ENCODE data around the gene ILF2.
A peak's percentile ranks its signal among the peaks of the same experiment; 100 is the strongest.
"Not testable (repeated sequence)": the region's sequence is repeated elsewhere in the genome, so short reads cannot be mapped to it uniquely, and the experiment has no call there.

Gene ILF2

DNA sequence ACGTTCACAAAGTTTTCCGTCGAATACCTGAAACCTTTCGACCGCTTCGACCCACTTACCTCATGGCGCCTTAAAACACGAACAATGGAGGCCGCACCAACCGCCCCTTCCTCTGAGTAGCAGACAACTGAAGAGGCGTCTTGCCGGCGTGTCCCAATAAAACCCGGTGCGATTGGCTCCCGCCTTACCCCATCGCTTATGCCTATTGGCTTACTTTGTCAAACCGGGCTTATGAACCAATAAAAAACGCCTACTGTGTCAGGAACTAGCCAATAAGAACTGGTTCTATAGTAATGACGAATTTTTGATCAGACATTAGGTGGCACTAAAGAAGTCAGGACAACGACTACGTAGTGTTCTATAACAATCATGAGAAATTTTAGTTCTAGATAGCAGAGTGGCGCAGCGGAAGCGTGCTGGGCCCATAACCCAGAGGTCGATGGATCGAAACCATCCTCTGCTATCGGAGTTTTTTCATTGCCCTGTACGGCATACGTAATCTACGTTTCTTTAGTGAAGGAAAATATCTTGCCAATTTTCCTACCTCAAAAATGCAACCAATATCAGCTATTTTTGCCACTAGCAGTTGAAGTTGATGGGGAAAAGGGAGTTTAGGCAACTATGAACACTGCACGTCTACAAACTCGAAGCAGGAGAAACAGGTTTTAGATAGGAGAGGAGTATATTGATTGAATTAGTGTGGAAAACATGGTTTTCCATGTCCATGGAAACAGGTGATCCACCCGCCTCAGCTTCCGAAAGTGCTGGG is at the start of gene ILF2:
ILF2 (minus strand) TSS at position 135 of the 769 bp plus-strand sequence; CDS start at position 64, 71 bp downstream.
- peak; percentile 99 for DNase-seq

DNA sequence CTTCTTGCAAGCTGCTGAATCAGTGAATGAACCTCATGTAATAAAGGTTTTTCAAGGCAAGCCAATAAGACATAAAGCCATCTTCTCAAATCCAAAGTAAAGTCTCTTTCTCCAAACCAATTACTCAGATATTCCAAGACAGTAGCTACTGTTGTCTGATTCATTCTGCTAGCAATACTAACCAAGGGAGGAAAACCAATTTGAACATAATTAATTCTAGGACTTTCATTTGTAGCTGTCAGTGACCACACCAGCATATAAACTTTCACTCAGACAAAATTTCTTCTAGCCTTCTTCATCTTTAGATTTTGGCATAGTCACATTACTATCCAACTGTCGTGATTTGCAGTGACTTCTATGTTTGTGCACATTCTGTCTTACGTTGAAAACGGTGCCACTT is 46.5 kb upstream of the ILF2 start:
- no peak for DNase-seq

DNA sequence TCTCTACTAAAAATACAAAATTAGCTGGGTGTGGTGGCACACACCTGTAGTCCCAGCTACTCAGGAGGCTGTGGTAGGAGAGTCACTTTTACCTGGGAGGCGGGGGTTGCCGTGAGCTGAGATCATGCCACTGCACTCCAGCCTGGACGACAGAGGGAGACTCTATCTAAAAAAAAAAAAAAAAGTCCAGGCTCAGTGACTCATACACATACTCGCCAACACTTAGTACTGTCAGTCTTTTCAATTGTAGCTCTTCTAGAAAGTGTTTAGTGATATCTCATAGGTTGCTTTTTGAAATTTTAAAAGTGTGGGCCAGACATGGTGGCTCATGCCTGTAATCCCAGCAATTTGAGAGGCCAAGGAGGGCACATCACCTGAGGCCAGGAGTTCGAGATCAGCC is 45.4 kb upstream of the ILF2 start:
- not testable (repeated sequence) for DNase-seq

DNA sequence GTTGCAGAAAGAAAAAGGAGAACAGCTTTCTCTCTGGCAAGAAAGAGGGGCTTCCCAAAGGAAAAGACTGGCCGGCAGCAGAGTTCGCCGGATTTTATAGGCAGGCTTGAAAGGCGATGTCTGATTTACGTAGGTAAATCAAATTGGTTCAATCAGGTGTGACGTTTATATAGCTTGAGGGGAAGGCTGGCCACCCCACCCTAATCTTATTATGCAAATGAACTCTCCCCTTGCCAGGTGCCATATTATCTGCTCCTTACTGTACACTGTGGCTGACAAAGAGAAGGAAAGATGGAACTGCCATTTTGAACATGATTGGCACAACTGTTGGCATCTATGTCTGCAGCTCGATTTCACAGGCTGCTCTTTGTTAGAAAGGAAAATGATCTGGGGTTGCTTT is 40.2 kb upstream of the ILF2 start:
- no peak for DNase-seq

DNA sequence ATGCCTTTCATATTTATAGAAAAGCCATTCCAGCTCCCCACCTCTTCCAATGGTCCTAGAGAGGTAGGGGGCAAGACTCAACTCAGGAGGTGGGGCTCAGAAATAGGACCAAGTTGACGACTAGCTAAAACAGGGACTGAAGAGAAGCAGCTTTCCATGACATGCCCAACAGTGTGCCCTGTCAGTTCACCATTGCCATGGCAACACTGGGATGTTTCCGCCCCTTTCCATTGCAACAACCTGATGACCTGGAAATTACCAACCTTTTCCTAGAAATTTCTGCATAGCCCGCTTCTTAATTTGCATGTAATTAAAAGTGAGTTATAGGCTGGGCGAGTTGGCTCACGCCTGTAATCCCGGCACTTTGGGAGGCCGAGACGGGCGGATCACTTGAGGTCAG is 34.7 kb upstream of the ILF2 start:
- no peak for DNase-seq

DNA sequence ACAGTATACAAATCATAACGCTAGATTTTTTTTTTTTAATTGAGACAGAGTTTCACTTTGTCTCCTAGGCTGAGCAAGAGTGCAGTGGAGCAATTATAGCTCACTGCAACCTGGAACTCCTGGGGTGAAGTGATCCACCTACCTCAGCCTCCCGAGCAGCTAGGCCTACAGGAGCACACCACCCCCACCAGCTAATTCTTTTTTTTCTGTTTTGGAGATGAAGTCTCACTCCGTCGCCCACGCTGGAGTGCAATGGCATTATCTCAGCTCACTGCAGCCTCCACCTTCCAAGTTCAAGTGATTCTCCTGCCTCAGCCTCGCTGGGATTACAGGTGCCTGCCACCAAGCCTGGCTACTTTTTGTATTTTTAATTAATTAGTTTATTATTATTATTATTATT is 29.0 kb upstream of the ILF2 start:
- no peak for DNase-seq

DNA sequence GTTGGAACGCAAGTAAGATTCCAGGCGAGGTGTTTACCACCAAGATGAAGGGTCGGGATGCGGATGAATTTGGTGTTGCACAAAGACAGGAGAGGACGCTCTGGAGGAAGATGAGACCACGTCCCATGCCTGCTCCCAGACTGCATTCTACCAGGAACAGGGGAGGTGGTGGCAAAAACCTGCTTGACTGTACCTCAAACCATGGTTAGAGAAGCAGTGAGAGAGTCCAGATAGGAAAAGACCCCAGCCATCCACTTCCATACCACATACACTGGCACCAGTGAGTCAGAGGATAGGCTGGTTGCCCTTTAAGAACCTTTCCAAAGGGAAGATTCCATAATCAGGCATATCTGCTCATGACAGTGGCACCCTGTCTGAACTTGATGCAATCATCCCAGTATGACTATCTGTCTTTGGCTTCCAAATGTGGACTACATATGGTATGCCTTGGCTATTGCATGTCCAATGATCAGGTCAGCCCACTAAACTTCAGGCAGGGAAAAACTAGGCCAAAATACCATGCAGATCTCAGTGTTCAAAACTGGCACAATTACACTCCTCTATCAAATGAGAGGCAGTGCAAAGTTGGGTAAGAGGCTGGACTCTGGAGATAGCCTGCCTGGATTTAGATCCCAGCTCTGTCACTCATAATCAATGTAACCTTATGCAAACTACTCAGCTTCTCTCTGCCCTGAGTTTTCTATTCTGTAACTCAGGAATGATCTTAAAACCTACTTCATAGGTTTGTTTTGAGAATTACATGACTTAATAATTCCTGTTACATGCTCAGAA is 28.3 kb upstream of the ILF2 start:
- DNase-seq: no peak

DNA sequence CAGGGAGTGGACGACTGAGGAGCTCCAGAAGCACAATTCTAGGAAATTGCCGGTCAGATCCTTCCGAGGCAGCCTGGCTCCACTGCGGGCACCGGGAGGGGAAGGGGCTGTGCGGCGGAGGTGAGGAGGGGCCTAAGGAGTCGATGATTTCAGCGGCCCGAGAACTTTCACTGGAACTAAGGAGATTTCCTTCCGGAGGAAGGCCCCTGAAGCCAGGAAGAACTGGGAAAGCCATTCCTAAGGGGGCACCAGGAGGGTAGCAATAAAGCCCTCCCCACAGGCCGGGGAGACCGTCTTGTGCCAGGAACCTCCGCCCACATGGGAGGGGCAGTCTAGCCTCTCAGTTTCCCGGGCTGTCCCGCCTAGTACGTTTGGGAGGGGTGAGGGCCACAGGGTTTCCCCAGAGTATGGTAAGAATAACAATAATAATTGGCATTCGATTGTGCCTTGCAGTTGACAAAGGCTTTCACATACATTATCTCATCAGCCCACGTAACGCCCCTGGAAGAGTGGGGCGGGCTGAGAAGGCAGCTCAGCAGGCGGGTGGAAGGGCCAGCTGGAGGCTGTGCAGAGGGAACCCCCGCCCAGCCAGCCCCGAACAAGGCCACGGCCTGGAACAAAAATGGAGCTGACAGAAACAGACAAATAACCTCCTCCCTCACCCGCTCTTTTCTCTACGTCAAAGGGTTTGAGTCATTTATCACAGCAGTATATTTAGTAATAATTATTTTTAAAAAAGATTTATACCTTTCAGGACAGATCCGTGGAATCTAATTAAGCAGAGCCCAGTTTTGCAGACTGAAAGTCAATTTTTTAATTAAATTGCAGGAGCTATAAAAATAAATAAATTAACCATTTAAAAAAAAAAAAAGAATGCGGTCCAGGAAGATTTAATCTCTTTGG is 27.5 kb upstream of the ILF2 start:
- DNase-seq: no peak

DNA sequence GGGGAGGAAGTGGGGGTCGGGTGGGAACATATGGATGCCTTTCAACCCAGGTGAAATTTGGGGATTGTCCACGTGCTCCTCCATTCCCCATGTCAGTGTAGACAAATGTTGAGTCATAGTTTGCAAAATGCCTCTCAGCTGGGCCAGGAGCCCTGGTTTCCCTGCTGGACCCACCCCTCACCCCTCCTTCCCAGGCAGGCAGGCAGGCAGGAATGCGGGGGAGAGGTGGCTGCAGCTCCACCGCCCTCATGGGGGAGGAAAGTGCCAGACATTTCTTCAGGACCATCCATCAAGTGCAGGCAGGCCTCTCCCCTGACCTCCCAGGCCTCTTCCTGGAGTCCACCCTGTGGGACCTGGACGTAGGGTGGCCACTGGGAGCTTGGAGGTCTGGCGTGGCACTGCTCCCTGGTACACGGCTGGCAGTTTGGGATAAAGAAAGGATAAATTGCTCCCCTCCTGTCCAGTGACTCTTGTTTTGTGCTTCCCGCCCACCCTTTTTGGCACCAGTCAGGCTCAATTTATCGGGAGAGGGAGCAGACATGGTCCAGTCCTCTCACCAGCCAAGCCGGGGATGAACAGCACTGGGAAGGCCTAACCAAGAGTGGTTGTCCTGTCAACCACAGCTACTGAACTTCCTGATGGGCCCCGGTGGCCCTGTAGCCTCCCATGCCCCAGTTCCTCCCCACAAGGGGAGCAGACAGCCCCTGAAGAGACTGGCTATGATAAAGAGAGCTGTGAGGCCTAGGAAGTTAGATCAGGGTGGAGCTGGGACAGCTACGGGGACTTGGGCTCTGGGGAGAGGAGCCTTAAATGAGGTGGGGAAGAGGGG is 26.6 kb upstream of the ILF2 start:
- no peak for DNase-seq

DNA sequence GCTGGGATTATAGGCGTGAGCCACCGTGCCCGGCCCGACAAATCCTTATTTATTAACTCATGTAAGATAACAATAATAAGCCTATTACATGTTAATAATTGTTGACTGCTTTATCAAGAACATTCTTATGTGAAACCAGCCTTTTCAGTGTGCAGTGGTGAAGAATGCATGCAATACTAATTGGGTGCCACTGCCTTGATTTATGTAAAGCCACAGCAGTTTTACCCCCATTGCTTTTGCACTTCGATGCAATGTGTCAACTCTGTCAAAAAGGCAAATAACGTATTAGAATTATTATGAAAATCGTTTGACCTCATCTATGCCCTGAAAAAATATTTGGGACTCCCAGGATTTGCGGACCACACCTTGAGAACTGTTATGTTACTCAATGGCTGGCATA is 25.9 kb upstream of the ILF2 start:
- DNase-seq: no peak

DNA sequence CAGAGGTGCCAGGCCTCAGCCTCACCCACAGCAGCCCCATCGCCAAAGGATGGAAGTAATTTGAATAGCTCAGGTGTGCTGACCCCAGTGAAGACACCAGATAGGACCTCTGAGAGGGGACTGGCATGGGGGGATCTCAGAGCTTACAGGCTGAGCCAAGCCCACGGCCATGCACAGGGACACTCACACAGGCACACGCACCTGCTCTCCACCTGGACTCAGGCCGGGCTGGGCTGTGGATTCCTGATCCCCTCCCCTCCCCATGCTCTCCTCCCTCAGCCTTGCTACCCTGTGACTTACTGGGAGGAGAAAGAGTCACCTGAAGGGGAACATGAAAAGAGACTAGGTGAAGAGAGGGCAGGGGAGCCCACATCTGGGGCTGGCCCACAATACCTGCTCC is 22.7 kb upstream of the ILF2 start:
- no peak for DNase-seq

DNA sequence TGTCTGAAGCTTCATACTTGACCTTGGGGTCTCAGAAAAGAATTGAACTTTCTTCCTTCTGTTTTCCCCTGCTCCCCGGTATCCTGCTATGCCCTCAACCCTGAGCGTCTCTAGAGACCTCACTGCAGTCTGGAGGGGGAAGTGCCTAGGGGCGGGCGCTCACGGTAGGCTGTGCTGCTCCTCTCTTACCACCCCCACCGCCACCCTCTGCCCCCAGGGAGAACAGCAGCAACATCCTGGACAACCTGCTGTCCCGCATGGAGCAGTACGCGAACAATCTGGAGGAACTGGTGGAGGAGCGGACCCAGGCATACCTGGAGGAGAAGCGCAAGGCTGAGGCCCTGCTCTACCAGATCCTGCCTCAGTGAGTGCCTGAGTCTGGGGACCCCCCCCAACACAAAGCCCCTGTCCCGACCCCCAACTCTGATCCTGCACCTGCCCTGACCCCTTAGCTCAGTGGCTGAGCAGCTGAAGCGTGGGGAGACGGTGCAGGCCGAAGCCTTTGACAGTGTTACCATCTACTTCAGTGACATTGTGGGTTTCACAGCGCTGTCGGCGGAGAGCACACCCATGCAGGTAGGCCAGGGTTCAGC is 18.0 kb upstream of the ILF2 start:
- DNase-seq: no peak

DNA sequence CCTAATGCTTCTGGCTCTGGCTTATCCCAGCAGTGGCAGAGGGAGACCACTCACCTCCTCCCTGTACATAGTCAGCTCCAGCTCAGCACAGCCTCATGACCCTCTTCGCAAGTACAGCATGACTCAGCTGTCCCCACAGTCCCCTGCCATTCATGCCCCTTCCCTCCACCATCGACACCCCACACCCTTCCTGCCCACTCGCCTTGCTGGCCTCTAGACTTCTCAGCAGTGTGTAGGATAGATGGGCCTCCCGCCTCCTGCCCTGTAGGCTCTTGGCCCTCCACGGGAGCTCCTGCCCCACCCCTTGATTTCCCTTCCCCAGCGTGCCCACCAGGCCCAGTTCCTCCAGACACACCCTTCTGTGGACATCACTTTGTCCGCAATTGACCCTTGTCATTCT is 17.5 kb upstream of the ILF2 start:
- DNase-seq: no peak

DNA sequence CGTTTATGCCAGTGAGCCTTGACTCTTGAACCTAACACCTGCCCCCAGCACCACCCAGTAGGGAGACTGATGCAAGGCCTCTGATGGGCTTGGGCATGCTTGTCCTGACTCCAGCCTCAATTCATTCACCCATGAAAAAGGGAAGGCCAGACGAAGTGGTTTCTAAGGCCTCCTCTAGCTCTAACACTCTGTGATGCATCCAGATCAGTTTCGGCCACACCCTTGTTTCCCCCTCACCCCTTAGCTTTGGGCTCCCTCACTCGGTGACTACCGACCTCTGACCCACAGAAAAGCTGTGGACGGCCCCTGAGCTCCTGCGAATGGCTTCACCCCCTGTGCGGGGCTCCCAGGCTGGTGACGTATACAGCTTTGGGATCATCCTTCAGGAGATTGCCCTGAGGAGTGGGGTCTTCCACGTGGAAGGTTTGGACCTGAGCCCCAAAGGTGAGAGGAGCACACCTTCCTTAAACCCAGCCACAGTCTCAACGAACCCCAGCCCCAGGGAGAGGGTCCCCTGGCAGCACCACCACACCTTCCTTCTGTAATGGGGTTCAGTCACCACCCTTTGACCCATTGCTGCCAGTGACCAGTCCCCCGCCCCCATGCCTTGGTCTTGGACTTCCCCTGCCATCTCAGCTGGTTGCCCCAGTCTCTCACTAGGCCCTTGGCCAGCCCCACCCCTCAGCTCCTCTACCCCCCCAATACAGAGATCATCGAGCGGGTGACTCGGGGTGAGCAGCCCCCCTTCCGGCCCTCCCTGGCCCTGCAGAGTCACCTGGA is 16.7 kb upstream of the ILF2 start:
- DNase-seq: no peak

DNA sequence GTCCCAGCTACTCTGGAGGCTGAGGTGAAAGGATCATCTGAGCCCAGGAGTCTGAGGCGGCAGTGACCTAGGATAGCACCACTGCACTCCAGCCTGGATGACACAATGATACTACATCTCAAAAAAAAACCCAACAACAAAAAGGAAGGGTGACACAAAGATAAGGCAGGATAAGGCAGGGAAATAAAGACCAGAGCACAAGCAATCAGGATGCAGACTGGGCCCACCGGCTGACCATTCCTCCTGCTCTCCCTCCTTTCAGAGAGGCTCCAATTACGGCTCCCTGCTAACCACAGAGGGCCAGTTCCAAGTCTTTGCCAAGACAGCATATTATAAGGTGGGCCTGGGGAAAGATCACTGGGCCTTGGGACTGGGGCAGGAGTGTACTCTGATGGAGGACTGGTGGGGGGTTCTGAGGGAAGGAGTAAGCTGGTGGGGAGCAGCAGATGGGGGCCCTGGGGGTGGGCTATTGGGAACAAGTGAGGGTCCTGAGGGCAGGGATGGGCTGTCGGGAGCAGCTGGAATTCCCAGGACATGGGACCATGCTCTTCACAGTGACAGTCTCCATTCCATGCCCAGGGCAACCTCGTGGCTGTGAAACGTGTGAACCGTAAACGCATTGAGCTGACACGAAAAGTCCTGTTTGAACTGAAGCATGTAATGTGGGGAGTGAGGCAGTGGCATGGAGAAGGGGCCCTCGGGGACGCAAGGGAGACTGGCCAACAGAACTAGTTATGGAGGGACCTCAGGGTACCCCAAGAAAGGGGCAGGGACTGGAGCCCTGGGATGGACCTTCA is 14.9 kb upstream of the ILF2 start:
- no peak for DNase-seq

DNA sequence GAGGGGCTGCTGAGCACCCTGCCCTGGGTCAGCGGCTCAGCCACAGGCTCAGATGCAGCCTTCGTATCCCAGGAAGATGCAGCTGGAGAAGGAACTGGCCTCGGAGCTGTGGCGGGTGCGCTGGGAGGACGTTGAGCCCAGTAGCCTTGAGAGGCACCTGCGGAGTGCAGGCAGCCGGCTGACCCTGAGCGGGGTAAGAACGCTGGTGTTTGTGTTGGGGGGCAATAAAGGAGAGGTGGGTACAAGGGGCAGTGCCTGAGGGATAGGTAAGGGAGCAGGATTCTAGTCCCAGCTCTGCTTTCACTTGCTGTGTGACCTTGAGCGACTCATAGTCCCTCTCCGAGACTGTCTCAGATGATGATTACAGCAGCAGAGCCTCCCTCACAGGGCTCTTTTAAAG is 14.1 kb upstream of the ILF2 start:
- DNase-seq: no peak

DNA sequence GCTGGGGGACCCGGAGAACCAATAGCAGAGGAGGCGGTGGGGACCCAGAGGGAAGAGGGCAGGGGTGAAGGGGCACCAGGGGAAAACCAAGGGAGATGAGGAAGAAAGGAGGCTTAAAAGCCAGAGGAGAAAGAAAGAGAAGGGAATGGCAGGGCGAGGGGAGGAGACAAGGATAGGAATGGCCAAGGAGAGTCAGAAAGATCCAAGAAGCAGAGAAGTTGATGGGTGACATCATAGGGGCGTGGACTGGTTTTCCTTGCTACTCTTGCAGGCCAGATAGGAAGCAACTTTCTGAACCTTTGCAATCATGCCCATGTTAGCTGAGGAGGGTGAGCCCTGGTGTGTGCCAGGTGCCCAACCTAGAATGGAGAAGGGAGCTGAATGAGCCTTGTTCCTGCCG is 13.1 kb upstream of the ILF2 start:
- no peak for DNase-seq

DNA sequence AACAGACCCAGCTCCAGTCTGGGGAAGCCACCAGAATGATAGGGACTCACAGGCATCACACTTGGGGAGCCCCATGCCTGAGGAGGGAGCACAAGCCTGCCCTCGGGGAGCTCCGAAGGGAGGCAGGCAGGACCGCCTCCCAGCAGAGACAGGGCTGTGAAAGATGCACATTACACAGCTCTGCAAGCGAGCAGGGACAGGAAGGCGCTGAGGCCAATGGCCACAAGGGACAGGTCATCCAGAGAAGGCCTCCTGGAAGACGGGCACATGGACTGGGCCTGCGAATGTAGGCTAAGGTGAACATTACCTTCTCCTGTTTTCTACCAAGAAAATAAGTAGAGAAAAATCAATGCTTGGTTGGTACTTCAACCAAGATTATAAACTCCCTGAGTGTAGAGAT is 11.9 kb upstream of the ILF2 start:
- no peak for DNase-seq

DNA sequence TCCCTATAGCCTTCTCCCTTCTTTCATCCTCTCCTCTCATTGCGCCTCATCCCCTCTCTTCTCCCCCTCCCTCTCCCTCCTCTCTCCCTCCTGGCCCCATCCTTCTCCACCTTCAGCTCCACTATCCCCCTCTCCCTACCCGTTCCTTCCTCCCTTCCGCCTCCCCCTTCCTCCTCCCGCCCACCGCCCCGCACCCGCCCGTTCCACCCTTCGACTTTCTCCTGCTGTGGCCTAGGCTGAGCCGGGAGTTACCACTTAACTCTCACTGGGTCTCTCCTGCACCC is 9.3 kb upstream of the ILF2 start:
- DNase-seq: no peak

DNA sequence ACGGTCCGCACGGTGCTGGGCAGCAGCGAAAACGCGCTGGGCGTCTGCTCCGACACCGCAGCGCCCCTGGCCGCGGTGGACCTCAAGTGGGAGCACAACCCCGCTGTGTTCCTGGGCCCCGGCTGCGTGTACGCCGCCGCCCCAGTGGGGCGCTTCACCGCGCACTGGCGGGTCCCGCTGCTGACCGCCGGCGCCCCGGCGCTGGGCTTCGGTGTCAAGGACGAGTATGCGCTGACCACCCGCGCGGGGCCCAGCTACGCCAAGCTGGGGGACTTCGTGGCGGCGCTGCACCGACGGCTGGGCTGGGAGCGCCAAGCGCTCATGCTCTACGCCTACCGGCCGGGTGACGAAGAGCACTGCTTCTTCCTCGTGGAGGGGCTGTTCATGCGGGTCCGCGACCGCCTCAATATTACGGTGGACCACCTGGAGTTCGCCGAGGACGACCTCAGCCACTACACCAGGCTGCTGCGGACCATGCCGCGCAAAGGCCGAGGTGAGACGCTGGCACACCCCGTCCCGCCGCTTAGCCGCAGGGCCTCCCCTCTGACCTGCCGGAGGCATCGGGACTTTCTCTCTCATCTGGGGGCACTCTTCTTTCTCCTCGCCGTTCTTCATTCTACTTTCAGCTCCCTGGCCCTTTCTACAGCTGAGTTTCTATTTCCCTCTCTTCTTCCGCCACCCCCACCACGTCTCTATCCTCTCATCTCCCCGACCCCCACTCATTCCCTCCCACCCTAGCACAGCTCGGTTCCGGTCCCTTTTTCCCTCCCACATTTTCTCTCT is 8.7 kb upstream of the ILF2 start:
- peak; percentile 44 for DNase-seq

Measured in RPMI8226 (cell line).